GM21786 (cell line): ENCODE measurements around the gene NUP62.
"Not testable (repeated sequence)": the region's sequence is repeated elsewhere in the genome, so short reads cannot be mapped to it uniquely, and the experiment has no call there.

Experiments
- ATAC-seq: cut with Tn5 transposase; IDR thresholded peaks from one replicate; pipeline ENCODE4 v1.9.1; 2021; ENCODE audit not compliant: unreplicated experiment

Gene NUP62, protein sequence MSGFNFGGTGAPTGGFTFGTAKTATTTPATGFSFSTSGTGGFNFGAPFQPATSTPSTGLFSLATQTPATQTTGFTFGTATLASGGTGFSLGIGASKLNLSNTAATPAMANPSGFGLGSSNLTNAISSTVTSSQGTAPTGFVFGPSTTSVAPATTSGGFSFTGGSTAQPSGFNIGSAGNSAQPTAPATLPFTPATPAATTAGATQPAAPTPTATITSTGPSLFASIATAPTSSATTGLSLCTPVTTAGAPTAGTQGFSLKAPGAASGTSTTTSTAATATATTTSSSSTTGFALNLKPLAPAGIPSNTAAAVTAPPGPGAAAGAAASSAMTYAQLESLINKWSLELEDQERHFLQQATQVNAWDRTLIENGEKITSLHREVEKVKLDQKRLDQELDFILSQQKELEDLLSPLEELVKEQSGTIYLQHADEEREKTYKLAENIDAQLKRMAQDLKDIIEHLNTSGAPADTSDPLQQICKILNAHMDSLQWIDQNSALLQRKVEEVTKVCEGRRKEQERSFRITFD

DNA sequence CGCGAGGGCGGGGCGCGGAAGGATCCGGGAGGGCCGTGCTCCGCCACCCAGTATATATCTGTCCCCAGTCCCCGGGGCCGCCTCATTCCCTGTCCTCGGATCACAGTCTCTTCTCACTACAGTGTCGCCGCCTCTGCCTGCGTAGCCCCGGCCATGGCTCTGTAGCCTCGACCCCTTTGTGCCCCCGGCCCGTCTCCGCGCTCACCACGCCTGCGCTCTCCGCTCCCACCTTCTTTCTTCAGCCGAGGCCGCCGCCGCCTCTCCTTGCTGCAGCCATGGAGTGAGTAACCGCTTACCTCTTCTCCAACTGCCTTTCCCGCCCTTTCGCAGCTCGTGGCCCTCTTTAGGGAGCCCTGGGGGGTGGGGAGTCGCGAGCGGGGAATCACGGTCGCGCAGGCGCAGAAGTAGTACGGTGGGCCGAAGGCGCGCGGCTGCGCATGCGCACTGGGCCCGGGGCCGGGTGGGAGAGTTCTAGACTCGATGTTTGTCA is at the start of gene NUP62, which contains the start of gene ATF5:
TSS of gene NUP62 (minus strand) at position 384 of the 490 bp plus-strand sequence. CDS start 19,697 bp downstream, outside the sequence.
TSS of gene ATF5 (plus strand) at position 85 of the 490 bp plus-strand sequence. CDS start 1,646 bp downstream, outside the sequence.
- peak; percentile 42 for ATAC-seq

DNA sequence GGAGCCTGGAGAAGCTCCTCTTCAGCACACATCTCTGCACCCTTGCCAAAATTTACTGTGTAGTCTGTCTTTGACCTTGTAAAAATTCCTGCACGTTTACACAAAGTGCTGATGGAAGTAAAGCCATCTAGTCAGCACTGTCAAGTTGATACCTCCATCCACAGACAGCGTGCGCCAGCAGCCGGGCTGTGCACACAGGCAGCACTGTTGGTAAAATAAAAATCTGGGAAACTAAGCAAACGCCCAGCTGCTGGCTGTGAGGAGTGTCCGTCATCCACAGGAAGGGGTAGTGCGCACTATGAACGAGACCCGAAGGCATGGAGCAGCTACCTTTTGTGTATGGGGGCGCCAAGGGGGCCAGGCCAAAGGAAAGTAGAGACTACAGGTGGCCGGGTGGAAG is 49.0 kb upstream of the NUP62 start:
- ATAC-seq = no peak

DNA sequence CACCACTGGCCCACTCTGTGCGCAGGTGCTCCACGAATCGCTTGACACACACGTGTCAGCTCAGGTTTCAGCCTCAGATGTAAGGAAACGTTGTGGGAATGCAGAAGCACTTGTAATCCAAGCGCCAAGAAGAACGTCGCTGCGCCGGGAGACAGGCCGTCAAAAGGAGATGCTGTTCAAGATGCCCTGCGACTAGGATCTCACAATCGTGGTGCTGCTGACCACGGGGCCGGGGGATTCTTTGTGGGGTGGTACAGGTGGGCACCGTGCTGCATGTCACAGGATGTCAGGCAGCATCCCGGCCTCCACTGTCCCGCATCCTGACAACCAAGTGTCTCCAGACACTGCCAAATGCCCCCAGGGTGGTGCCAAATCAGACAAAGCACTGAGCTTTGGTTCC is 48.6 kb upstream of the NUP62 start:
- no peak for ATAC-seq

DNA sequence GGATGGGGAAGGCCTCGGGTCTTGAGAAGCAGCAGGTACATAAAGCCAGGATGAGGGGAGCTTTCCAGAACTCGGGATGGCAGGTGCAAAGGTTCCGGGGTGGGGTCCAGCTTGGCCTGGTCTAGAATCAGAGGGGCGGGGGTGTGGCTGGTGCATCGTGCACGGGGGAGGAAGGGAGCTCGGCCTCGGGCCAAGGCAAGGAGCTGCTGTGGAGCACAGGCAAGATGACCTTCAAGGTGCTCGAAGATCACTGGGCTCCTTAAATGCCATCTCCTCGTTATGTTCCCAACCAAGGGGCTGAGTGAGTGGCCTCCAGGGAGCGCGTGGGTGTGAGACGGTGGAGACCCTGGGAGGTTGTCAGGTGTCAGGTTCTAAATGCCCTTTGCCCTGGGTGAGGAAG is 47.8 kb upstream of the NUP62 start:
- ATAC-seq = no peak

DNA sequence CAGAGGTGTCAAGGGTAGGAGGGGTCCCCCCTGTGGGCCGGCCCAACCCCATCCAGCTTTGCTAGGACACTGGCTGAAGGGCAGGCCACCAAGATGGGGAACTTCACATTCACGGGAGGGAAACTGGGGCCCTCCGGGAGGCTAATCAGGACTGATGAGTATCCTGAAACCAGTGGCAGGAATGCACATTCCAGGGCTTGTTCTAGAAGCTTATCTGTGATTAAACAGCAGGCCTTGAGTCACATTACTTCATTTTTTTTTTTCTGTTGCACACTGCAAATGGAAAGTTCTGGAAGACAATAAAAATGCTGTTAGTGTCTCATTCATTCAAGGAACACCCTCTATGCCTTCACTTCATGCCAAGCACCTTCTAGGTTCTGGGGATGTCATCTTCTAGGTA is 47.2 kb upstream of the NUP62 start:
- ATAC-seq = no peak

DNA sequence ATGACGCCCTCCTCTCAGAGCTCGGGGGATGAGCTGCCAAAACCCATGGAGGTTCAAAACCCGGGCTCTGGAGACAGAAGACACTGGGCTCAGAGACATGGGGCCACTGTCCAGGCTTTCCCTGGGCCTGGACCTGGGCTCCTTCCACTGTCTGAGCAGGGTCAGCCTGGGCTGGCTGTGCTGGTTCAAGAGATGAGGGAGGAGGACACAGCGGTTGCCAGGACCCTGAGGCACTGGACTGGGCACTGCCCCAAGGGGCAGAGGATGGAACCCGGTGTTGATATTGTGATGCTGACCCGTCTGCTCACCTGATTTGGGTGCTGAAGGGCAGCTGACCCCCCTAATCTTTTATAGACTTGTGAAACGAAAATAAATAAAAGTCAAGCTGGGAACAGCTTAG is 45.7 kb upstream of the NUP62 start:
- ATAC-seq = no peak

DNA sequence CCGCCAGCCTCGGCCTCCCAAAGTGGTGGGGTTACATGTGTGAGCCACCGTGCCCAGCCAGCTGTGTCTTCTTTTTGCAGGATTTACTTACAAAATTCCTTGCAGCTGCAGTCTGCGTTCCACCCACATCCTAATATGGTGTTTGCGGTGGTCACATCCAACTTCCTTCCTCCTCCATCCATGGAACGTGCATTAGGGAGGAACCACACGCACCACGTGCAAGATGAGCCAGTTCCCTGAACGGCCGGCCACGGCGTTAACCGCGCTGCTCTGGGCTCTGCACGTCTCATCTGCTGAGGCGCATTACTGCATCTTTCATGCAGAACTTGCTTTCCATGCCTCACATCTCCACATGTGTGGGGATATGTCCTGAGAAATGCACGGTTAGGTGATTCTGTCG is 44.7 kb upstream of the NUP62 start:
- ATAC-seq = no peak

DNA sequence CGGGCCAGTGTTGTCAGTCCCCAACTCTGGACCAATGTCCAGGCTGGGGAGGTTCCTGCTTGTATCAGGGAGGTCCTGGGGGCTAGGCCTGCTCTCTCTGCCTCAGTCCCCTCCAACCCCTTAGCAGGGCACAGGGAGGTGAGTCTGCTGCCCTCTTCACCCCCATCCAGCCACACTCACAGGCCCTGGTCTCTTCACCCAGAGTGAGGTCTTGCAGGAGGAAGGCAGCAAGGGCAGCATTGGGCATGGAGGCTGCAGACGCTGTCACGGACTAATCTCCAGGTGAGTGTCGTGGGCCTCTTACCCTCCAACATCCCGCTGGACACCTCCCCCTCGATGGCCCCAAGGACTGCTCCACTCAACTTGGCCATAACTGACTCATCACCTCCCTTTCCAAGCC is 43.5 kb upstream of the NUP62 start:
- ATAC-seq = no peak

DNA sequence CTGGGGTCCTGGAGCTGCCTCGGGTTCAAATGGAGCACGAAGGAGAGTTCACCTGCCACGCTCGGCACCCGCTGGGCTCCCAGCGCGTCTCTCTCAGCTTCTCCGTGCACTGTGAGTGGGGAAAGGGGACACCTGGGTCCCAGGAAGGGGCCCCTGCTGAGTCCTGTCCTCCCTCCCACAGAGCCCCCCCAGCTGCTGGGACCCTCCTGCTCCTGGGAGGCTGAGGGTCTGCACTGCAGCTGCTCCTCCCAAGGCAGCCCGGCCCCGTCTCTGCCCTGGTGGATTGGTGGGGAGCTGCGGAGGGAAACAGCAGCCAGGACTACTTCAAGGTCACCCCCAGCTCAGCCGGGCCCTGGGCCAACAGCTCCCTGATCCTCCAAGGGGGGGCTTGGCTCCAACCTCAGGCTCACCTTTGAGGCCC is 42.7 kb upstream of the NUP62 start:
- ATAC-seq = no peak

DNA sequence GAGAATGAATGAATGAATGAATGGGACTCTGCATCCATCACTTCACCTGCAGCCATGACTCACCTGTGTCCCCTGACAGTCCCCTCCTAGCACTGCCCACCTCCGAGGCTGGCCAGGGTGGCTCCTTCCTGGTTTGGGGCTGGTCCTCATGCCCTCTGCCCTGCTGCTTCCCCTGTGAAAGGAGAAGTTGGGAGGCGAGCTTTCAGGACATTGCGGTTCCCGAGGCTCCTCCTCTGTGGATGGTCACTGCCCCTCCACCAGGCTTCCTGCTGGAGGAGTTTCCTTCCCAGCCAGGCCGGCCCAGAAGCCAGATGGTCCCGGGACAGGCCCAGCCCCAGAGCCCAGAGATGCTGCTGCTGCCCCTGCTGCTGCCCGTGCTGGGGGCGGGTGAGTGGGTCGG is 40.1 kb upstream of the NUP62 start:
- not testable (repeated sequence) for ATAC-seq

DNA sequence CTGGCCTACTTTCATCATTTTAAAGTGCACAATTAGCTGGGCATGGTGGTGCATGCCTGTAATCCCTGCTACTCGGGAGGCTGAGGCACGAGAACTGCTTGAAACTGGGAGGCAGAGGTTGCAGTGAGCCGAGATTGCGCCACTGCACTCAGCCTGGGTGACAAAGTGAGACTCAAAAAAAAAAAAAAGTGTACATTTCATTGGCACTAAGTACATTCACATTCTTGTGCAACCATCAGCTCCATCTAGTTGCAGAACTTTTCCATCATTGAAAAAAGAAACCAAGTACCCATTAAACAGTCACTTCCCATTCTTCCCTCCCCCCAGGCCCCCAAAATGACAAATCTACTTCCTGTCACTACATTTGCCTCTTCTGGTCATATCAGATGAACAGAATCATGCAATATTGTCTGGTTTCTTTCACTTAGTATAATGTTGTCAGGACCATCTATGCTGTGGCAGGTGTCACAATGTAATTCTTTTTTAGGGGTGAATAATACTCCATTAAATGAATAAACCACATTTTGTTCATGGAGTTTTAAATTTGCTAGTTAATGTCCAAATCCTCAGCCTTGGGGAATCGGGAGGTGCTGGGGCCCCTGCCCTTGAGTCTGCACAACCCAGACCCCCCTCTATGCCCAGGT is 39.1 kb upstream of the NUP62 start:
- ATAC-seq = no peak

DNA sequence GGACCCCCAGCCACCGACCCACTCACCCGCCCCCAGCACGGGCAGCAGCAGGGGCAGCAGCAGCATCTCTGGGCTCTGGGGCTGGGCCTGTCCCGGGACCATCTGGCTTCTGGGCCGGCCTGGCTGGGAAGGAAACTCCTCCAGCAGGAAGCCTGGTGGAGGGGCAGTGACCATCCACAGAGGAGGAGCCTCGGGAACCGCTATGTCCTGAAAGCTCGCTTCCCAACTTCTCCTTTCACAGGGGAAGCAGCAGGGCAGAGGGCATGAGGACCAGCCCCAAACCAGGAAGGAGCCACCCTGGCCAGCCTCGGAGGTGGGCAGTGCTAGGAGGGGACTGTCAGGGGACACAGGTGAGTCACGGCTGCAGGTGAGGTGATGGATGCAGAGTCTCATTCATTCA is 31.7 kb upstream of the NUP62 start, which contains the start of gene SIGLEC11:
TSS of gene SIGLEC11 (minus strand) at position 193 of the 400 bp plus-strand sequence. CDS start at position 102, 91 bp downstream.
- not testable (repeated sequence) for ATAC-seq

DNA sequence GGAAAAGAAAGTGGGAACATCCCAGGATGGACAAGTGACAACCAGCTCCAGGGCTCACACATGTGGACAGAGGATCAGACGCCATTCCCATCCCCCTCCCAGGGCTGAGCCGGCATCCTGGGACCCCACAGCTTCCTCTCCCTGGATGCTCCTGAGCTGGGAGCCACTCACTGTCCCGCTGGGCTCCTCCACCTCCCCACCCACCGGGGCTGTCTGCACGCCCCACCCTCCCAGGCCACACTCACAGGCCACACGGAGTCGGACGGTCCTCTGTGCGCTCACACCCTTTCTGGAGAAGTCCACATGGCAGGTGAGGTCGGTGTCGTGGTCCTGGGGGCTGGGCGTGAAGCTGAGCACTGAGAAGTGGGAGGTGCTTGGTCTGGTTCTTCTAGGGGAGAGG is 30.6 kb upstream of the NUP62 start:
- ATAC-seq = not testable (repeated sequence)

DNA sequence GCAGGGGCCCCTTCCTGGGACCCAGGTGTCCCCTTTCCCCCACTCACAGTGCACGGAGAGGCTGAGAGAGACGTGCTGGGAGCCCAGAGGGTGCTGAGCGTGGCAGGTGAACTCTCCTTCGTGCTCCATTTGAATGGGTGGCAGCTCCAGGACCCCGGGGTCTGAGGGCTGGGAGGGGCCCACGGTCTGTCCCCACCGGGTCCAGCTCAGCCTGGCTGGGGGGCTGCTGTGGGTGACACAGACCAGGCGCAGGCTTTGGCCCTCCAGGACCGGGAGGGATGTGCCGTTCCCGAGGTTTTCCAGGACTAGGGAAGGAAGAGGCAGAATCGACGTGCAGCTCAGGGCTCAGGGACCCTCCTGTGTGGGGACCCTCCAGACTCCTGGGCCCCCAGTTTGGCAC is 29.3 kb upstream of the NUP62 start:
- not testable (repeated sequence) for ATAC-seq

DNA sequence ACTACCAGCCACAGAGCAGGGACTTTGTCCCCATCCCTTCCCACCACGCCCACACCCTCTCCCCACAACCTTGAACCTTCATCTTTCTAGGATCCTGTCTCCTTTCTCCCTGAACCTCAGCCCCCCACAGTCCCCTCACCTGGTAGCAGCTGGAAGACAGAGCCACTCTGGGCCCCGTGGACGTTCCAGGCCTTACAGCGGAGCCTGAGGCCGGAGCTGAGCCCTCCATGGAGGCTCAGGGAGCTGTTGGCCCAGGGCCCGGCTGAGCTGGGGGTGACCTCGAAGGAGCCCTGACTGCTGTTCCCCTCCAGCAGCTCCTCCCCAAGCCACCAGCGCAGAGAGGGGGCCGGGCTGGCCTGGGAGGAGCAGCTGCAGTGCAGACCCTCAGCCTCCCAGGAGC is 28.8 kb upstream of the NUP62 start:
- ATAC-seq = not testable (repeated sequence)

DNA sequence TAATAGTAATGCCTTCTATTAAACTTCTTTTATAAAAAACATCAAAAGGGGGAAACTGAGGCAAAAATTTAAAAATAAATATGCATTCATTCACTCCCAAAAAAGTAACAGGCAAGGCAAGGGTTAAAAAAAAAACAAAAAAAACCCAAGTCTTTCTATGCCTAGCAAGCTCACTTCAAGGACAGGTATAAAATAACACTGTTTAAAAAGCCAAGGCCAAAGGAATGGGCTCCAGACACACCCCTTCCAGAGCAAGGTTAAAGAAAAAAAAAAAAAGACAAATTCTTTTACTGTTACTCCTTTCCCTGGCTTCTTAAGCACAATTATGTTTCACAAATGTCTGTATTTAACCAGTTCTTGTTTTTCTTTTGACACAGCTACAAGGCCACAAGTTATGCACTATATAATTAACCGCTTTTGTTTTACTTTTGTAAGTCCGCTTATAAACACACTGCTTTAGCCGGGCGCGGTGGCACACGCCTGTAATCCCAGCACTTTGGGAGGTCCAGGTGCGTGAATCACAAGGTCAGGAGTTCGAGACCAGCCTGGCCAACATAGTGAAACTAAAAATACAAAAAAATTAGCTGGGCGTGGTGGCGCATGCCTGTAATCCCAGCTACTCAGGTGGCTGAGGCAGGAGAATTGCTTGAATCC is 28.1 kb upstream of the NUP62 start:
- no peak for ATAC-seq

DNA sequence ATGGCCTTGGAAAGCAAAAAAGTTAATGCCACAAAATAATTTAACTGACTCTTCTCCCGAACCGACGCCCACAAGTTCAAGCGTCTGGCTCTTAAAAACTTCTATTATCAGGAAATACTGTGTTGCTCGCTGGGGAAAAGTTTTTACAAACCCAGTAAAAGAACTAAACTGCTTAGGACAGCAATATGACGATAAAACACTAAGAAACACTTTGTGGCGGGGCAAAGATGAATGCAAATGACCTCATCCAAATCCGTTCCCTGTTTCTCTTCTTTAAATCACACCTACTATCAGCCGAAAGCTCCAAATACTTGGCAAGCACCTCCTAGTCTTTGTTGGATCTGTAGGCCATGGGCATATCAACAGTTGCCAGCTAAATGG is 26.8 kb upstream of the NUP62 start:
- ATAC-seq = no peak

DNA sequence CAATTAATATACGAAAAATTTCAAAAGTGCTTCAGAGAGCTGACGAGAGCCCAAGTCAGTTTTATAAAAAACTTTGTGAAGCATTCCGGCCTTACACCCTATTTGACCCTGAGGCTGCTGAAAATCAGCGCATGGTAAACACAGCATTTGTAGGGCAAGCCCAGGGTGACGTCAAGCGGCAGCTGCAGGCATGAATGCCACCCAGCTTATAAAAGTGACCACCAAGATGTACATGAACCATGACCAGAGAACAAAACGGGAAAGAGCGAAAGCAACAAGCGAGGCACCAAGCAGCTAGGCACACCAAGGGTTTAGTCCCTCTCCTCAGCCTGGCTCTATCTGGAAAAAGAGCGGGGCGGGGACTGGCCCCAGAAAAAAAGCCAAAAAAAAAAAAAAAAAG is 25.6 kb upstream of the NUP62 start:
- no peak for ATAC-seq

DNA sequence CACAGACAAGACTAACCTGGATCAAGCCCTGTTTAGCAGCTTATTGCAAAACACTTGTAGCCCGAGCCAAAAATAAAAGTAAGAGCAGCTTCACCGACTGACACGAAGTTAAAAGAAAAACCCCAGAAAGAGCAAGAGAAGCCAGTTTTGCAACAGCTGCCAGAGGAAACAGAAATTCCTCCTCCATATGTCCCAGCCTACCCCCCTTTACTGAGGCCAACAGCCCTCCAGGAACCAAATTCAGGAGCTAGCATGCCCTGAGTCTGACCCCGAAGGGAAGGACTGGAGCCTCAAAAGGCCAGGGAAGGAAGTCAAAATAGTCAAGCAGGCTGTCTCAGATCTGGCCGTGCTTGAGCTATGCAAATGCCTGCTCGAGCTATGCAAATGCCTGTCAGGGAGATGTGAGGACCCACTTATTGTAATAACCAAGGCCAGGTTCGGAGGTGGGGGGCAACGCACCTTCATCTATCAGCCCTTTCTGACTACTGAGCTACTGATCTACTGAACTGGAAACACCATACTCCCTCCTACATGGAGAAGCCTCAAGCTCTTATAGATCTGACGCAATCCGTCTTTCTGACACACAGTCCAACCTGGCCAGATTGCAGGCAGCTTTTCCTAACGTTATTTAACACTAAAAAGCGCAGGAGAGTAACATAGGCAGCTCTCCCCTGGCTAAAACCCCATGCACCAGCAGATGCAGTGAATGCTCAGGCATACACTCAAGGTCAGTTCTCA is 25.0 kb upstream of the NUP62 start:
- no peak for ATAC-seq

DNA sequence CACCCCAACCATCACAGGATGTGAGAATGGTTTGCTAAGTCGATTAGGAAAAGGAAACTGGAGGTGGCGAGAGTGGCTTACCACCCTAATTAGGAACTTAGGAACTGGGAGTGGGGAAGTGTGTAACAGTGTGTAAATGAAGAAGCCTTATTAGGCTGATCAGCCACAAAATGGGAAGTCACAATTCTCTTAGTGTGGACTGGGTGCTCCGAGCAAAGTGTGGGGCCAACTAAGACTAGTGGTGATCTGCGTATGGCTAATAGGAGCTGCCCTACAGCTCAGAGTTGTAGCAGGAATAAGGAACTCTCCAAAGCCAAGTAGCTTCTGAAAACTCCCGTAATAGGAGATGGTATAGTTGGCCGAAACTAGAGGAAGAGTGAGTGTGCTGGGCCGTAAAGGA is 24.1 kb upstream of the NUP62 start:
- no peak for ATAC-seq

DNA sequence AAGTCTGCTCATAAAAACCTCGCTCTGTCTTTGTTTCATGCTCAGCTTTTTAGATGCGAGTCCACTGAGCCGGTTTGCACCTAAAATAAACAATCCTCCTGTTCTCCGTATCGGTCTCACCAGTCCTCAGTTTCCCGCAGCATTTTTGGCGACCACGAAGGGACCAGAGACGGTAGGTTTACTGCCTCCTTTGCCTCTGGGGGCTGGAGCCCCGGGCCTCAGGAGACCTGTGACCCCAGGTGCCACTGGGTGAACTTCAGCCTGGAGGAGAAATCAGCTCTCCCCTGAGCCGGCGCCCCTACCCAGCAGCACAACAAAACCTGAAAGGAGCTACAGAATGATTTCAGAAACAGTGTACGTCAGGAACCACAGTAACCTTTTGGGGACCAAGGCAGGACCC is 23.6 kb upstream of the NUP62 start:
- no peak for ATAC-seq
